ENCODE results near the gene SEC14L2.

Gene SEC14L2

DNA sequence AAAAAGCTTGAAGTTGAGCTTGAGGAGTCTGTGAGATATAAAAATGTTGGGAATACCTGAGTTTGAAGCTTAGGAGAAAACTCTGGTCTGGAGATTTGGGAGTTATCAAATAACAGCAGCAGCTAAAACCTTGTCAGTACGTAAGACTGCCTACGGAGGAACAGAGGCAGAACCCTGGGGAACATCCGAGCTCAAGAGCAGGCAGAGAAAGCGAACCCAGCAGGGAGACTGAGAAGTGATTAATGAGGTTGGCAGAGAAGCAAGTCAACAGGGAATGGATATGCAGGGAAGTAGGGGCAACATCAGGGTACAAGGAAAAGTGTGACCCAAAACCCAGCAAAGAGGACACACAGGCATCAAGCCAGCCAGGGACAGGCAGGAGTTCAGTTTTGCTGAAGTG, 16.2 kb downstream of the SEC14L2 start:
- DNase-seq (ENCODE audit: insufficient read length, low spot score) = no peak
- TF ChIP-seq SPI1 (IDR thresholded peaks at IDR 0.05; ENCODE audit: low read depth, low read length) (no peak), POU2F2 (IDR thresholded peaks at IDR 0.05; ENCODE audit: low read depth, low read length) (no peak), TAF1 (IDR thresholded peaks at IDR 0.05; ENCODE audit: low read depth, low read length) (no peak)
- FAIRE-seq = no peak

DNA sequence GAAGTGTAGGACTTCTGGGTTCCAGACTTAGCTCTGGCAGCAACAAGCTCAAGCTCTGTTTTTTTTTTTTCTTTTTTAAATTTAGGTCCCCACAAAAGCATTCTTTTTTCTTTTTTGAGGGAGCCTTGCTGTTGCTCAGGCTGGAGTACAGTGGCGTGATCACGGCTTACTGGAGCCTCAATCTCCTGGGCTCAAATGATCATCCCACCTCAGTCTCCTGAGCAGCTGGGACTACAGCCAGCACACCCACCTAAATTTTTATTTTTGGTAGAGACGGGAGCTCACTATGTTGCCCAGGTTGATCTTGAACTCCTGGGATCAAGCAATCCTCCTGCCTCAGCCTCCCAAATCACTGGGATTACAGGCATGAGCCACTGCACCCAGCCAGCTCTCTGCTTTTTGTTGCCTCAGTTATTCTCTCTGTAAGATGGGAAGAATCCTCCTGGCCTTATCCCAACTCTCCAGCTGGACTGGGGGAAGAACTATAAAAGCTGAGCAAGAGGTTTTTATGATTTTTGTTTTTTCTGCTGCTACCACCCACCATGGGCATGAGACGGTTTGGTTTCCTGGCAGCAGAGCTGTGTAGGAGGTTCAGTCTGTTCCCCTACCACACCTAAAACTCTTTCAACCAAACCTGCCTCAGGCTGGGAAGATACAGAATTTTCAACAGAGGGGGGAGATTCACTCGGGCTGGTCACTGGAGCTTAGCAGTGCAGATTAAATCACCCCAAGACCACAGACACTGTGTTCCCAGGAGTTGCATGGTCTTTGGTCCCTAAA, 17.1 kb downstream of the SEC14L2 start:
- TF ChIP-seq TAF1 (IDR thresholded peaks at IDR 0.05; ENCODE audit: low read depth, low read length) (no peak), PAX5 (IDR thresholded peaks at IDR 0.05; ENCODE audit: insufficient read depth, low read length, severe bottlenecking) (no peak), POLR2AphosphoS5 (IDR thresholded peaks at IDR 0.05; ENCODE audit: low read depth, low read length) (no peak)
- DNase-seq (ENCODE audit: insufficient read length, low spot score) (no peak), FAIRE-seq (no peak)

DNA sequence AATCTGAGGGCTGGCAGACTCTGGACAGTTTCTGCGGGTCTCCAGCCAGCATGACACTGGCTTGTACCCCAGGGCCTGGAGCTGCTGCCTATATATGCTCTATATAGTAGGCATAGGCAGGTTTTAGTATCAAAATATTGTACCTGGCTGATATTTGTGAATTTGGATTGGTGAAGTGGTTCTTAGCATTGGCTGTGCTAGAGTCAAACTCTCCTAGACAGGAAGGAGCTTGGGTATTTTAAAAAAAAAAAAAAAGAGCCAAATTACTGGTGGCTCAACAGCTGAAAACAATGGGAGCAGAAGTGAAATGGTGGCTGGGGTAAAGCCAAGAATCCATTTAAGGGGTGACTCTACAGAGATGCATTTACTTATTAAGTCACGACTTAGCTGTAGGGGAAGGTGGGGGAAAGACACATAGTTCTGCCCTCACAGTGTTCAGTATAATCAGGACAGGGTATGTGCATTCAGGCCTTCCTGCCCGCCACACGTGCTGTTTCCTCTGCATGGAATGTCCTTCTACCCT, 17.8 kb downstream of the SEC14L2 start:
- TF ChIP-seq POLR2A (IDR thresholded peaks at IDR 0.05; ENCODE audit: low read depth, low read length) = no peak
- no peak for TF ChIP-seq POLR2AphosphoS5 (IDR thresholded peaks at IDR 0.05; ENCODE audit: low read depth, low read length)
- TF ChIP-seq POU2F2 (IDR thresholded peaks at IDR 0.05; ENCODE audit: low read depth, low read length) = no peak
- TF ChIP-seq SPI1 (IDR thresholded peaks at IDR 0.05; ENCODE audit: low read depth, low read length) = no peak
- TF ChIP-seq TAF1 (IDR thresholded peaks at IDR 0.05; ENCODE audit: low read depth, low read length) = no peak
- no peak for TF ChIP-seq PAX5 (IDR thresholded peaks at IDR 0.05; ENCODE audit: insufficient read depth, low read length, severe bottlenecking)
- DNase-seq (ENCODE audit: insufficient read length, low spot score) (no peak), FAIRE-seq (no peak)

- no peak for FAIRE-seq
These were observed 19.6 kb downstream of the SEC14L2 start for GRCh38 chr22:30416403-30416802.

GRCh38 chr22:30416837-30417236, 20.0 kb downstream of the SEC14L2 start:
- FAIRE-seq (no peak), DNase-seq (ENCODE audit: insufficient read length, low spot score) (no peak)
- TF ChIP-seq PAX5 (IDR thresholded peaks at IDR 0.05; ENCODE audit: insufficient read depth, low read length, severe bottlenecking) = no peak
- no peak for TF ChIP-seq POLR2A (IDR thresholded peaks at IDR 0.05; ENCODE audit: low read depth, low read length)
- no peak for TF ChIP-seq POLR2AphosphoS5 (IDR thresholded peaks at IDR 0.05; ENCODE audit: low read depth, low read length)
- no peak for TF ChIP-seq TAF1 (IDR thresholded peaks at IDR 0.05; ENCODE audit: low read depth, low read length)
- TF ChIP-seq POU2F2 (IDR thresholded peaks at IDR 0.05; ENCODE audit: low read depth, low read length) = no peak
- no peak for TF ChIP-seq SPI1 (IDR thresholded peaks at IDR 0.05; ENCODE audit: low read depth, low read length)

More at GRCh38 chr22:30416403-30416802, 19.6 kb downstream of the SEC14L2 start:
- no peak for DNase-seq (ENCODE audit: insufficient read length, low spot score)
- TF ChIP-seq POLR2A (IDR thresholded peaks at IDR 0.05; ENCODE audit: low read depth, low read length) (no peak), SPI1 (IDR thresholded peaks at IDR 0.05; ENCODE audit: low read depth, low read length) (no peak), POU2F2 (IDR thresholded peaks at IDR 0.05; ENCODE audit: low read depth, low read length) (no peak), TAF1 (IDR thresholded peaks at IDR 0.05; ENCODE audit: low read depth, low read length) (no peak), PAX5 (IDR thresholded peaks at IDR 0.05; ENCODE audit: insufficient read depth, low read length, severe bottlenecking) (no peak), POLR2AphosphoS5 (IDR thresholded peaks at IDR 0.05; ENCODE audit: low read depth, low read length) (no peak)

DNA sequence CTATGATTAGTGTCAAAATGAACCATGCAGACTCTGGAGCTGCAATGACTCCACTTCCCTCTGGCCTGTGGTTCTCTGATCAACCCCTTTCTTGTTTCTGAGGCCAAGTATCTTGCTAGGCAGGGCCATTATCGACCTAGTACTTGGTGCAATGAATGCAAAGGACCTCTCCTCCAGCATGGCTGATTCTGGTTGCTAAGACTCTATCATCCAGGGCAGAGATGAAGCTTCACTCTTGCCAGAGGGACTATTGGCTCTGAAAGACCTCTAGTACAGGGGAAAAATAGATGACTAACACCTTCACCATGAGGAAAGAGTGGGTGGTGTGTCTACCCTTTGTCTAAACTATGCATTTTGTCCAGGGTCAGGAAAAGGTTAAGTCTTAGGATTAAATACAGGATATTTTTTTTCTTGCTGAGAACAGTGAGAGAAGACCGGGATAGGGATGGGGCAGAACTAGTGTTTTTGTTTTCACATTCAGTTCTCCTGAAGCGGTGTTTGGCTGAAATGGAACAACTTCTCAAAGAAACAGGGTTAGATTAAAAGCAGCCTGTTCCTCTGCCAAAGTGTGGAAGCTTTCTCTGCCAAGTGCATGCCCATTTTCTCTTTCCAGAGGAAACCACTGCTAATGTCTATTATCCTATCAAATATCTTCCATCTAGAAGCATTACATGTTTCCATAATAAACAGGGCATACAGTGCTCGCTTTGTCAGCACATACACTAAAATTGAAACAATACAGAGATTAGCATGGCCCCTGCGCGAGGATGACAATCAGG, 23.7 kb downstream of the SEC14L2 start:
- DNase-seq (ENCODE audit: insufficient read length, low spot score) = no peak
- FAIRE-seq = no peak
- TF ChIP-seq POLR2A (IDR thresholded peaks at IDR 0.05; ENCODE audit: low read depth, low read length) = no peak
- TF ChIP-seq TAF1 (IDR thresholded peaks at IDR 0.05; ENCODE audit: low read depth, low read length) = no peak
- no peak for TF ChIP-seq POU2F2 (IDR thresholded peaks at IDR 0.05; ENCODE audit: low read depth, low read length)
- TF ChIP-seq SPI1 (IDR thresholded peaks at IDR 0.05; ENCODE audit: low read depth, low read length) = no peak
- no peak for TF ChIP-seq POLR2AphosphoS5 (IDR thresholded peaks at IDR 0.05; ENCODE audit: low read depth, low read length)
- TF ChIP-seq PAX5 (IDR thresholded peaks at IDR 0.05; ENCODE audit: insufficient read depth, low read length, severe bottlenecking) = no peak

DNA sequence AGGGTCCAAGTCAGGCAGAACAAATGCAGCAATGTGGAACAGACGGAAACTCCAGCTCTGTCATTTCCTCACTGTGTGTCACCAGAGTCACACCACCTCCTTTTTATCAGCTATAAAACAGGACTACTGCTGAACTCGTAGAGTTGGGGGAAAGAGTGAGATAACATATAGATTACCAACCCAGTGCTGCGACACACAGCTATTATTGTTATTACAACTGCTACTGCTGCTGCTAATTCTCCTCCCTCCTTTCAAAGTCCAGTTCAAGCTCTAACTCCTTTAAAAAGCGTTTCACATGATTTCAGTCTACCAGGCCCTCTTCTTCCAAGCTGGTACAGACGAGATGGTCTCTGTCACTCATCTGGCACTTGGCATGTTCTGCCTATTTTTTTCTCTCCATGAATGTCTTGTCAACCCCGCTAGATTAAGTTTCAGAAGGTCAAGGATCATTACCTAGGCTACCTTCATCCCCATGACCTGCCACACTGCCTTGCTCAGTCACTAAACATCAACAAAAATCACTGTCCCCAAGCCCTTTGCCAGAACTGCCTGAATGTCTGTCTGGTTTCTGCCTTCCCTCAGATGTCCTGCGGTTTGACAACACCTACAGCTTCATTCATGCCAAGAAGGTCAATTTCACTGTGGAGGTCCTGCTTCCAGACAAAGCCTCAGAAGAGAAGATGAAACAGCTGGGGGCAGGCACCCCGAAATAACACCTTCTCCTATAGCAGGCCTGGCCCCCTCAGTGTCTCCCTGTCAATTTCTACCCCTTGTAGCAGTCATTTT, 25.1 kb downstream of the SEC14L2 start:
- TF ChIP-seq TAF1 (IDR thresholded peaks at IDR 0.05; ENCODE audit: low read depth, low read length) = no peak
- no peak for TF ChIP-seq SPI1 (IDR thresholded peaks at IDR 0.05; ENCODE audit: low read depth, low read length)
- TF ChIP-seq PAX5 (IDR thresholded peaks at IDR 0.05; ENCODE audit: insufficient read depth, low read length, severe bottlenecking) = no peak
- no peak for TF ChIP-seq POU2F2 (IDR thresholded peaks at IDR 0.05; ENCODE audit: low read depth, low read length)
- TF ChIP-seq POLR2AphosphoS5 (IDR thresholded peaks at IDR 0.05; ENCODE audit: low read depth, low read length) = no peak
- no peak for TF ChIP-seq POLR2A (IDR thresholded peaks at IDR 0.05; ENCODE audit: low read depth, low read length)
- DNase-seq (ENCODE audit: insufficient read length, low spot score) (no peak), FAIRE-seq (no peak)

DNA sequence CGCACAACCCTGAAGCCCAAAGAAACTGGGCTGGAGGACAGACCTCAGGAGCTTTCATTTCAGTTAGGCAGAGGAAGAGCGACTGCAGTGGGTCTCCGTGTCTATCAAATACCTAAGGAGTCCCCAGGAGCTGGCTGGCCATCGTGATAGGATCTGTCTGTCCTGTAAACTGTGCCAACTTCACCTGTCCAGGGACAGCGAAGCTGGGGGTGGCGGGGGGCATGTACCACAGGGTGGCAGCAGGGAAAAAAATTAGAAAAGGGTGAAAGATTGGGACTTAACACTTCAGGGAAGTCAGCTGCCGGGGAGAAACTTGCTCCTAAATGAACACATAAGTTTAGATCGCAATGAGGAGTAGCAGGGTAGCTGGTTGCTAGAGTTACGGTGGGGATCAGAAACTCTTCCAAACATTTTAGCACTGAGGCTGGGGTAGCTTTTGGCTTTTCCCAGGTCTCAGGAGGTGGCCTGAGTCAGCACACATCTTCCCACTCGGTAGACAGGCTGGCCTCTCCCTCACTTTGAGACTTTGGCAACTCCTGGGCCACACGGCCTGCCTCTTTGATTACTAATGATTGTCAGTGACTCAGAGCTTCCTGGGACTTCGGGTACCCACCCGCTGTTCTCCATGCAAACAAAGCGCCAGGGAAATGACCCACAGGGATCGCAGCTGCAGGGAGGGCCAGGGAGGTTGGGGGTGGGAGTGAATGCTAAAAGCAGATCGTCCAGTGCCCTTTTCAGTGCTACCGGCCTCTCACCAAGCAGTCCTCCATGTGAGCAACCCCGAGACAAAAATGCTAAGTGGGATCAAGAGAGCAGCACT, 25.9 kb downstream of the SEC14L2 start:
- no peak for FAIRE-seq
- TF ChIP-seq POLR2A (IDR thresholded peaks at IDR 0.05; ENCODE audit: low read depth, low read length) (no peak), POLR2AphosphoS5 (IDR thresholded peaks at IDR 0.05; ENCODE audit: low read depth, low read length) (no peak)
- no peak for DNase-seq (ENCODE audit: insufficient read length, low spot score)

Data from GM12891 (cell line).